Panc1 (cell line): Measurements from ENCODE around the gene RLBP1.

Experiments
- POLR2AphosphoS5 ChIP-seq: IDR thresholded peaks from 2 replicates; pipeline ENCODE4 v1.6.1; 2012; ENCODE audit warnings: mild to moderate bottlenecking, low read depth, low read length, moderate library complexity
- TCF7L2 ChIP-seq: IDR thresholded peaks from 2 replicates; pipeline ENCODE4 v1.6.1; 2011; ENCODE audit warnings: mild to moderate bottlenecking, low read depth, low read length, inconsistent platforms
- TF ChIP-seq, protein P1 (sequence below): fragments of 450-650 bp; IDR thresholded peaks from 2 replicates; pipeline ENCODE4 v1.5.1; 2017; ENCODE audit warnings: mild to moderate bottlenecking
- TF ChIP-seq, protein P2 (sequence below), 2 experiments: IDR thresholded peaks; 2 replicates each; pipeline ENCODE4 v1.6.1; 2011 to 2012; ENCODE audit warnings: low read depth in 2 of 2, control low read depth in 1 of 2, low read length in 1 of 2, mild to moderate bottlenecking in 1 of 2, moderate library complexity in 1 of 2; ENCODE audit not compliant: insufficient read depth in 1 of 2

DNA sequence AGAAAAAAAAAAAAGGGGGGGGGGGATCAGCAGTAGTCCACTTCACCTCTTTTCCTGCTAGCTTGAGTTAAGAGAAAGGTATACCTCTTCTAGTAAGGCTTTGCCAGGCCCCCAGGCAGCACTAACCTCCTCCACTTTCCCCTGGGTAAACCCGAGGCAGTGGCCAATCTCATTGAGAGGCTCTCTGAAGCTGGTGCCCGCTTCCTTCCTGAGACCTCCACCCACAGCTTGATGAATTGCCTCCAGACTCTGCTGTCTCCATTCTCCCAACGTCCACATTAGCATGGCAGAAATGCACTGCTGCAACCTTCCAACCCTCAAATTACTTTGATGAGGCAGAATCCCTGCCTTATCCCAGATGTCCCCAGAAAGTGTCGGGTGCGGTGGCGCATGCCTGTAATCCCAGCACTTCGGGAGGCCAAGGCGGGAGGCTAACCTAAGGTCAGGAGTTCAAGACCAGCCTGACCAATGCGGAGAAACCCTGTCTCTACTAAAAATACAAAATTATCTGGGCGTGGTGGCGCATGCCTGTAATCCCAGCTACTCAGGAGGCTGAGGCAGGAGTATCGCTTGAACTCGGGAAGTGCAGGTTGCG is 15.3 kb downstream of the RLBP1 start:
- TF ChIP-seq, protein P1, sequence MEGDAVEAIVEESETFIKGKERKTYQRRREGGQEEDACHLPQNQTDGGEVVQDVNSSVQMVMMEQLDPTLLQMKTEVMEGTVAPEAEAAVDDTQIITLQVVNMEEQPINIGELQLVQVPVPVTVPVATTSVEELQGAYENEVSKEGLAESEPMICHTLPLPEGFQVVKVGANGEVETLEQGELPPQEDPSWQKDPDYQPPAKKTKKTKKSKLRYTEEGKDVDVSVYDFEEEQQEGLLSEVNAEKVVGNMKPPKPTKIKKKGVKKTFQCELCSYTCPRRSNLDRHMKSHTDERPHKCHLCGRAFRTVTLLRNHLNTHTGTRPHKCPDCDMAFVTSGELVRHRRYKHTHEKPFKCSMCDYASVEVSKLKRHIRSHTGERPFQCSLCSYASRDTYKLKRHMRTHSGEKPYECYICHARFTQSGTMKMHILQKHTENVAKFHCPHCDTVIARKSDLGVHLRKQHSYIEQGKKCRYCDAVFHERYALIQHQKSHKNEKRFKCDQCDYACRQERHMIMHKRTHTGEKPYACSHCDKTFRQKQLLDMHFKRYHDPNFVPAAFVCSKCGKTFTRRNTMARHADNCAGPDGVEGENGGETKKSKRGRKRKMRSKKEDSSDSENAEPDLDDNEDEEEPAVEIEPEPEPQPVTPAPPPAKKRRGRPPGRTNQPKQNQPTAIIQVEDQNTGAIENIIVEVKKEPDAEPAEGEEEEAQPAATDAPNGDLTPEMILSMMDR: no peak
- TF ChIP-seq TCF7L2: no peak
- TF ChIP-seq POLR2AphosphoS5: no peak
- TF ChIP-seq, protein P2, sequence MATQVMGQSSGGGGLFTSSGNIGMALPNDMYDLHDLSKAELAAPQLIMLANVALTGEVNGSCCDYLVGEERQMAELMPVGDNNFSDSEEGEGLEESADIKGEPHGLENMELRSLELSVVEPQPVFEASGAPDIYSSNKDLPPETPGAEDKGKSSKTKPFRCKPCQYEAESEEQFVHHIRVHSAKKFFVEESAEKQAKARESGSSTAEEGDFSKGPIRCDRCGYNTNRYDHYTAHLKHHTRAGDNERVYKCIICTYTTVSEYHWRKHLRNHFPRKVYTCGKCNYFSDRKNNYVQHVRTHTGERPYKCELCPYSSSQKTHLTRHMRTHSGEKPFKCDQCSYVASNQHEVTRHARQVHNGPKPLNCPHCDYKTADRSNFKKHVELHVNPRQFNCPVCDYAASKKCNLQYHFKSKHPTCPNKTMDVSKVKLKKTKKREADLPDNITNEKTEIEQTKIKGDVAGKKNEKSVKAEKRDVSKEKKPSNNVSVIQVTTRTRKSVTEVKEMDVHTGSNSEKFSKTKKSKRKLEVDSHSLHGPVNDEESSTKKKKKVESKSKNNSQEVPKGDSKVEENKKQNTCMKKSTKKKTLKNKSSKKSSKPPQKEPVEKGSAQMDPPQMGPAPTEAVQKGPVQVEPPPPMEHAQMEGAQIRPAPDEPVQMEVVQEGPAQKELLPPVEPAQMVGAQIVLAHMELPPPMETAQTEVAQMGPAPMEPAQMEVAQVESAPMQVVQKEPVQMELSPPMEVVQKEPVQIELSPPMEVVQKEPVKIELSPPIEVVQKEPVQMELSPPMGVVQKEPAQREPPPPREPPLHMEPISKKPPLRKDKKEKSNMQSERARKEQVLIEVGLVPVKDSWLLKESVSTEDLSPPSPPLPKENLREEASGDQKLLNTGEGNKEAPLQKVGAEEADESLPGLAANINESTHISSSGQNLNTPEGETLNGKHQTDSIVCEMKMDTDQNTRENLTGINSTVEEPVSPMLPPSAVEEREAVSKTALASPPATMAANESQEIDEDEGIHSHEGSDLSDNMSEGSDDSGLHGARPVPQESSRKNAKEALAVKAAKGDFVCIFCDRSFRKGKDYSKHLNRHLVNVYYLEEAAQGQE (IDR thresholded peaks at IDR 0.05; ENCODE audit: insufficient read depth in 1 of 2, low read depth in 2 of 2, low read length in 1 of 2): no peak
